Esophagus muscularis mucosa (tissue), 4 donors: ENCODE data around the gene PPA1. TPM values are rescaled to one million over a fixed set of nuclear protein-coding genes. Genes with fewer than 3 reads are reported as not detected.
"Not testable (repeated sequence)": the region's sequence is repeated elsewhere in the genome, so short reads cannot be mapped to it uniquely, and the experiment has no call there.

Experiments
- DNase-seq: peaks from one replicate; pipeline ENCODE4 v3.0.0-alpha.2; 2017; ENCODE audit errors: extremely low spot score
- H3K27ac ChIP-seq, 4 donors: fragments of 200-600 bp; sonication (generic); replicated peaks in 1 of 4; 1 replicate in 3 of 4; 2 replicates in 1 of 4; pipeline ENCODE4 v1.5.1; 2016 to 2019; ENCODE audit warnings: mild to moderate bottlenecking in 1 of 4
- H3K27me3 ChIP-seq, 4 donors: fragments of 200-600 bp; sonication (generic); one replicate each; pipeline versions ENCODE4 v1.5.1 to v1.6.0; 2016 to 2019
- H3K36me3 ChIP-seq, 4 donors: fragments of 200-600 bp; sonication (generic); one replicate each; pipeline ENCODE4 v1.5.1; 2016 to 2019
- H3K4me1 ChIP-seq, 4 donors: fragments of 200-600 bp; sonication (generic); one replicate each; pipeline ENCODE4 v1.5.1; 2016 to 2019
- H3K4me3 ChIP-seq, 4 donors: fragments of 200-600 bp; sonication (generic); 1 replicate in 2 of 4; 2 replicates in 2 of 4; pipeline ENCODE4 v1.5.1; 2016 to 2019; ENCODE audit warnings: mild to moderate bottlenecking in 4 of 4, moderate library complexity in 1 of 4
- H3K9me3 ChIP-seq, 4 donors: fragments of 200-600 bp; sonication (generic); 1 replicate in 3 of 4; 2 replicates in 1 of 4; pipeline ENCODE4 v1.5.1; 2016 to 2019
- EP300 ChIP-seq: sonication (generic); formaldehyde crosslinking; IDR thresholded peaks from one replicate; pipeline ENCODE4 v1.6.1; 2017; ENCODE audit warnings: antibody characterized with exemption
- POLR2A ChIP-seq: fragments of 450-650 bp; IDR thresholded peaks from one replicate; pipeline ENCODE4 v1.6.1; 2017; ENCODE audit warnings: antibody characterized with exemption, moderate library complexity, mild to moderate bottlenecking, low read depth
- POLR2AphosphoS5 ChIP-seq, 2 donors: sonication (generic); formaldehyde crosslinking; IDR thresholded peaks; one replicate each; pipeline ENCODE4 v1.6.1; 2017; ENCODE audit warnings: antibody characterized with exemption in 2 of 2
- WGBS: methylation state at CpG from one replicate; pipeline ENCODE4 v1.1.5; 2018; 5-methylcytosine and 5-hydroxymethylcytosine counted together
- intact Hi-C: fragments of 100-400 bp; cut with DNase I; formaldehyde crosslinking; loops from one replicate; pipeline ENCODE4 v1.15.1; 2023
- total RNA-seq, 4 donors: library from RNA; depleted of rRNA; stranded (reverse); fragments of >200 nt; gene quantifications; one replicate each; pipeline versions ENCODE4 v1.1.0 to v1.2.1, GENCODE V29; 2016
- TF ChIP-seq, protein P1 (sequence below), 3 experiments: fragments of 200-600 bp in 2 of 3; fragments of 450-650 bp in 1 of 3; sonication (generic) in 2 of 3; IDR thresholded peaks; one replicate each; pipeline ENCODE4 v1.5.1; 2017 to 2019; ENCODE audit warnings: antibody characterized with exemption in 3 of 3, mild to moderate bottlenecking in 2 of 3, moderate library complexity in 1 of 3

PPA1 gene
- total RNA-seq, 4 donors from 2014 or later: 72.6 to 105 (median 82.2) TPM

DNA sequence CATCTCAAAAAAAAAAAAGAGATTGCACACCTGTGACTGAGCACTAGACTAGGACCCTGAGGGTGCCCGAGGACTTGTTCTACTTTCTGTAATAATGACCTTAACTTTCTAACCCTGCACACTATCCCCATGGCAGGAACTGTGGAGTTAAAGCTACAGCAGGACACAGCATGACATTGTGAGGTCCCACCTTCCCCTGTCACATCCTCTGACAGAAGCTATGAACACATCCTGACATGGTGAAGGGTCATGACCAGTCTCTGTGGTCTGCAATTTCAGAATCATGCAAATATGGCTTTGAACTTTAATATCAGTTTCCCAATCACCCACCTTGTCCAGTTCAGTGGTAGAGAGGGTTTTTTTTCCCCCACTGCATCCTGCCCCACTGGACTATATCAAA, 44.5 kb downstream of the PPA1 start:
- H3K27me3 ChIP-seq: no peaks in the 10 kb centered on the region
- no peak overlapping the region for H3K27ac ChIP-seq
- peaks cover 0 to 24% (median 19%) of the 10 kb centered on the region in 4 donors for H3K4me1 ChIP-seq
- H3K36me3 ChIP-seq: no peaks in the 10 kb centered on the region
- H3K4me3 ChIP-seq: no peak overlapping the region
- H3K9me3 ChIP-seq: no peaks in the 10 kb centered on the region
- WGBS: 81% methylated on average over 1 of the region's 1 CpG
- intact Hi-C loops: no loop called here
- TF ChIP-seq, protein P1, sequence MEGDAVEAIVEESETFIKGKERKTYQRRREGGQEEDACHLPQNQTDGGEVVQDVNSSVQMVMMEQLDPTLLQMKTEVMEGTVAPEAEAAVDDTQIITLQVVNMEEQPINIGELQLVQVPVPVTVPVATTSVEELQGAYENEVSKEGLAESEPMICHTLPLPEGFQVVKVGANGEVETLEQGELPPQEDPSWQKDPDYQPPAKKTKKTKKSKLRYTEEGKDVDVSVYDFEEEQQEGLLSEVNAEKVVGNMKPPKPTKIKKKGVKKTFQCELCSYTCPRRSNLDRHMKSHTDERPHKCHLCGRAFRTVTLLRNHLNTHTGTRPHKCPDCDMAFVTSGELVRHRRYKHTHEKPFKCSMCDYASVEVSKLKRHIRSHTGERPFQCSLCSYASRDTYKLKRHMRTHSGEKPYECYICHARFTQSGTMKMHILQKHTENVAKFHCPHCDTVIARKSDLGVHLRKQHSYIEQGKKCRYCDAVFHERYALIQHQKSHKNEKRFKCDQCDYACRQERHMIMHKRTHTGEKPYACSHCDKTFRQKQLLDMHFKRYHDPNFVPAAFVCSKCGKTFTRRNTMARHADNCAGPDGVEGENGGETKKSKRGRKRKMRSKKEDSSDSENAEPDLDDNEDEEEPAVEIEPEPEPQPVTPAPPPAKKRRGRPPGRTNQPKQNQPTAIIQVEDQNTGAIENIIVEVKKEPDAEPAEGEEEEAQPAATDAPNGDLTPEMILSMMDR (IDR thresholded peaks at IDR 0.05): no peak
- DNase-seq: no peak

DNA sequence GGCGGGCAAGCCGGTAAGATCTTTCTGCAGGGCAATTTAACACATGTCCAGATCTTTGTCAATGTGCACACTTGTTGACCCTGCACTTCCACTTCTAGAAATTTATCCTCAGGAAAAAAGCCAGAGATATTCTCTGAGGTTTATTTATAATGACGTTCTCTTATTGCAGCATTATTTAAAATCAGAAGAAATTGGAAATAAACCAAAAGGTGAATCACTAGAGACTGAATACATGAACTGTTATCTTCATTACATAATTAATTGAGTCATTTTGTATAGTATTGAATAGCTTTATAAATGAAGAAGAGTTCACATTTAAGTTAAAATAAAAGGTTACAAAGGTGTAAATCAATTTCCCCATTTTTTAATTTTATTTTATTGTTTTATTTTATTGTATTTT, 46.7 kb downstream of the PPA1 start:
- H3K4me3 ChIP-seq: no peak overlapping the region
- DNase-seq: no peak
- H3K27me3 ChIP-seq: no peaks in the 10 kb centered on the region
- H3K36me3 ChIP-seq: no peaks in the 10 kb centered on the region
- intact Hi-C loops: no loop called here
- TF ChIP-seq EP300 (no peak), POLR2AphosphoS5 (IDR thresholded peaks at IDR 0.05) (no peak), POLR2A (no peak)
- TF ChIP-seq, protein P1 (IDR thresholded peaks at IDR 0.05): no peak
- H3K9me3 ChIP-seq: no peaks in the 10 kb centered on the region
- H3K27ac ChIP-seq: no peak overlapping the region
- peaks cover 0 to 10% (median 9%) of the 10 kb centered on the region in 4 donors for H3K4me1 ChIP-seq
- 68% methylated on average over 3 of the region's 3 CpGs for WGBS

DNA sequence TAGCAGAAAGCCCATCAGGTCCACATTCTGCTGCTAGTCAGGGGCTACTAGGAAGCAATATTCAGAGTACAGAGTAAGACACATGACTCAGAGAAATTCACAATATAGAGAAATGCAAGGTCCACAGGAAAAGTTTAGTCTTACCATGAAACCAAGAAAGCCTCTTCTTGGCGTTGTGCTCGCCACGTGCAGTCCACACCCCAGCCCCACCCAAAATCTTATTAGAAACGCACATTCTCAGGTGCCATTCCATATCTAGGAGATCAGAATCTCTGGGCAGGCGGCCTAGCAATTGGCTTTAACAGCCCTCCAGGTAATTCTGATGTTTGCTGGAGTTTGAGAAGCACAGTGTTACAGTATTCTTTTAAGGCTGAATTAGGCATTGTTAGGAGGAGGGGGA, 47.1 kb downstream of the PPA1 start:
- intact Hi-C loops: no loop called here
- H3K27me3 ChIP-seq: no peaks in the 10 kb centered on the region

DNA sequence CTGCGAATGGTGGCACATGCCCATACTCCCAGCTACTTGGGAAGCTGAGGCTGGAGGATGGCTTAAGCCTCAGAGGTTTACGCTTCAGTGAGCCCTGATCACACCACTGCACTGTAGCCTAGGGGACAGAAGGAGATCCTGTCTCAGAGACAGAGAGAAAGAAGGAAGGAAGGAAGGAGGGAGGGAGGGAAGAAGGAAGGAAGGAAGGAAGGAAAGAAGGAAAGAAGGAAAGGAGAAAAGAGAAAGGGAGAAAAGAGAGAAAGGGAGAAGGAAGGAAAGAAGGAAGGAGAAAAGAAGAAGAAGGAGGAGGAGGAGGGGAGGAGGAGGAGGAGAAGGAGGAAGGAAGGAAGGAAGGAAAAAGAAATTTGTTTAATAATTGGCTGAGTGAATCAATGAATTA, 49.9 kb downstream of the PPA1 start:
- Histone ChIP-seq H3K36me3 (no peaks in the 10 kb centered on the region), H3K4me3 (no peak overlapping the region), H3K9me3 (peaks cover 0 to 8% (median 2%) of the 10 kb centered on the region in 4 donors), H3K27ac (no peak overlapping the region), H3K4me1 (no peaks in the 10 kb centered on the region), H3K27me3 (peaks cover 0 to 4% (median 0%) of the 10 kb centered on the region in 4 donors)
- intact Hi-C loops: no loop called here
- WGBS: 94% methylated on average over 2 of the region's 2 CpGs
- TF ChIP-seq POLR2AphosphoS5 (IDR thresholded peaks at IDR 0.05): no peak
- TF ChIP-seq POLR2A: no peak
- no peak for TF ChIP-seq EP300
- TF ChIP-seq, protein P1 (IDR thresholded peaks at IDR 0.05): no peak
- no peak for DNase-seq

More for the DNA sequence above, 47.1 kb downstream of the PPA1 start:
- TF ChIP-seq POLR2A (no peak), POLR2AphosphoS5 (IDR thresholded peaks at IDR 0.05) (no peak), EP300 (no peak)
- TF ChIP-seq, protein P1 (IDR thresholded peaks at IDR 0.05): no peak
- H3K36me3 ChIP-seq: no peaks in the 10 kb centered on the region
- no peak overlapping the region for H3K4me3 ChIP-seq
- no peak for DNase-seq
- no peak overlapping the region for H3K27ac ChIP-seq
- H3K4me1 ChIP-seq: peaks cover 0 to 7% (median 5%) of the 10 kb centered on the region in 4 donors
- WGBS: 87% methylated on average over 5 of the region's 5 CpGs
- no peaks in the 10 kb centered on the region for H3K9me3 ChIP-seq

DNA sequence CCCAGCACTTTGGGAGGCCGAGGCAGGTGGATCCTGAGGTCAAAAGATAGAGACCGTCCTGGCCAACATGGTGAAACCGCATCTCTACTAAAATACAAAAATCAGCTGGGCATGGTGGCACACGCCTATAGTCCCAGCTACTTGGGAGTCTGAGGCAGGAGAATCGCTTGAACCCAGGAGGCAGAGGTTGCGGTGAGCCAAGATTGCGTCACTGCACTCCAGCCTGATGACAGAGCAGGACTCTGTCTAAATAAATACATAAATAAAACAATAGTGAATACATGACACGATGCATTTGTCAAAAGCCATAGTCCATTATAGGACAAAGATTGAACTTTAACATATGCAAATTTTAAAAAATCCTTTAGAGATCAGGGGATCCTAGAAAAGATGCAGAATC, 54.0 kb downstream of the PPA1 start:
- H3K36me3 ChIP-seq, H3K4me3 ChIP-seq, intact Hi-C loops, H3K27ac ChIP-seq, H3K9me3 ChIP-seq, DNase-seq, H3K4me1 ChIP-seq: not testable (repeated sequence)
- peaks cover 0 to 10% (median 0%) of the 10 kb centered on the region in 4 donors for H3K27me3 ChIP-seq
- 93% methylated on average over 8 of the region's 8 CpGs for WGBS
